Neural progenitor cell (in vitro differentiated cells): ENCODE results near the gene PPAN. TPM values are rescaled to one million over a fixed set of nuclear protein-coding genes. Genes with fewer than 3 reads are reported as not detected.

Experiments used
- DNase-seq: peaks from one replicate; pipeline ENCODE4 v3.0.0-alpha.2; 2016; ENCODE audit warnings: low spot score
- H2AFZ ChIP-seq: fragments of 200-600 bp; sonication (generic); replicated peaks from 2 replicates; pipeline ENCODE4 v1.6.1; 2016; ENCODE audit warnings: antibody characterized with exemption
- H3F3A ChIP-seq: fragments of 200-600 bp; sonication (generic); 2 replicates; pipeline ENCODE4 v1.6.1; 2016; ENCODE audit warnings: antibody characterized with exemption, low read depth
- H3K27ac ChIP-seq: fragments of 200-600 bp; sonication (generic); 2 replicates; pipeline ENCODE4 v1.5.1; 2016; ENCODE audit warnings: mild to moderate bottlenecking
- H3K27me3 ChIP-seq: fragments of 200-600 bp; sonication (generic); 2 replicates; pipeline ENCODE4 v1.6.1; 2016; ENCODE audit warnings: mild to moderate bottlenecking, moderate library complexity
- H3K36me3 ChIP-seq: fragments of 200-600 bp; sonication (generic); 2 replicates; pipeline ENCODE4 v1.5.1; 2016
- H3K4me1 ChIP-seq: fragments of 200-600 bp; sonication (generic); 2 replicates; pipeline ENCODE4 v1.6.1; 2016; ENCODE audit warnings: mixed run types
- H3K4me2 ChIP-seq: fragments of 200-600 bp; sonication (generic); 2 replicates; pipeline ENCODE4 v1.6.1; 2016
- H3K4me3 ChIP-seq: fragments of 200-600 bp; sonication (generic); 2 replicates; pipeline ENCODE4 v1.5.1; 2016
- H3K79me2 ChIP-seq: fragments of 200-600 bp; sonication (generic); 2 replicates; pipeline ENCODE4 v1.6.1; 2016; ENCODE audit warnings: low read depth
- H3K9ac ChIP-seq: fragments of 200-600 bp; sonication (generic); 2 replicates; pipeline ENCODE4 v1.6.1; 2016
- H3K9me3 ChIP-seq: fragments of 200-600 bp; sonication (generic); 2 replicates; pipeline ENCODE4 v1.5.1; 2016; ENCODE audit warnings: low read depth
- H4K20me1 ChIP-seq: fragments of 200-600 bp; sonication (generic); 2 replicates; pipeline ENCODE4 v1.6.1; 2016; ENCODE audit warnings: low read depth
- H3K27ac Mint-ChIP-seq: 3 replicates; pipeline ENCODE4 v1.8.0; 2021; ENCODE audit warnings: mixed read lengths
- H3K27me3 Mint-ChIP-seq: 2 replicates; pipeline ENCODE4 v1.8.0; 2022; ENCODE audit warnings: low read depth, mild to moderate bottlenecking, inconsistent platforms, moderate library complexity, mixed read lengths; ENCODE audit not compliant: insufficient read depth
- H3K36me3 Mint-ChIP-seq: 3 replicates; pipeline ENCODE4 v1.8.0; 2021; ENCODE audit warnings: mixed read lengths
- H3K4me1 Mint-ChIP-seq: 3 replicates; pipeline ENCODE4 v1.8.0; 2021; ENCODE audit warnings: mixed read lengths
- H3K4me3 Mint-ChIP-seq: 3 replicates; pipeline ENCODE4 v1.8.0; 2021; ENCODE audit warnings: mild to moderate bottlenecking, moderate library complexity, mixed read lengths
- H3K9me3 Mint-ChIP-seq: 3 replicates; pipeline ENCODE4 v1.8.0; 2020; ENCODE audit warnings: mixed read lengths
- EZH2 ChIP-seq: fragments of 200-600 bp; sonication (generic); IDR thresholded peaks from 2 replicates; pipeline ENCODE4 v1.6.1; 2017; ENCODE audit warnings: antibody characterized with exemption, mild to moderate bottlenecking, moderate library complexity
- EZH2phosphoT487 ChIP-seq: fragments of 200-600 bp; sonication (generic); IDR thresholded peaks from 2 replicates; pipeline ENCODE4 v1.6.1; 2017; ENCODE audit warnings: antibody characterized with exemption
- total RNA-seq: library from RNA; depleted of rRNA; stranded (reverse); fragments of >200 nt; gene quantifications from 2 replicates; pipeline ENCODE4 v1.2.3, GENCODE V29; 2015; ENCODE audit warnings: low replicate concordance
- TF ChIP-seq, protein P1 (sequence below): fragments of 200-600 bp; sonication (generic); IDR thresholded peaks from 2 replicates; pipeline ENCODE4 v1.5.1; 2017; ENCODE audit warnings: antibody characterized with exemption, mild to moderate bottlenecking

PPAN gene
- total RNA-seq, 1 donor from 2014 or later: 6.6 TPM

DNA sequence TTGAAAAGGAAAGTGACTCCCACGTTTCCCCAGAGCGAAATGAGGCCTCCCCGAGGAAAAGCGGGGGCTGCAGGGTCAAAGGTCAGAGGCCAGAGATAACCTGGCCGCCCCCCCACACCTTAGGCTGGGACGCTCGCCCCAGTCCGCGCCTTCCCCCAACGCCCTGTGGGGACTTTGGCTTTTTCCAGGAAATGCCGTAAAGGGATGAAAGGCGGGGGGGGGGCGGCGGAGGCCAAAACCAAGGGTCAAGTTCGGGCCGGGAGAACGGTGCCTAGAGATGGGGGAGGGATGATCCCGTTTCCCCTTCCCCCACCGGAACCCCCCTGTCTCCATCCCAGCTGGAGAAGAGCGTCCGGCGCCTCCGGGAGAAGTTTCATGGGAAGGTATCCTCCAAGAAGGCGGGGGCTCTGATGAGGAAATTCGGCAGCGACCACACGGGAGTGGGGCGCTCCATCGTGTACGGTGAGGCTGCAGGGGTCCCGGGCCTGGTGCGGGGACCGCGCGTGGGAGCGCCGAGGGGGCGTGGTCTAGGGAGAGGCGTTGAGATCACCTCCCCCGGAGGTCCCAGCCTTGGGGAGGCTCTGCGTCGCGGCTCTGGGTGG lies 19.5 kb upstream of the PPAN start:
- Mint-ChIP-seq H3K4me1 (no peaks in the 10 kb centered on the region), H3K36me3 (no peaks in the 10 kb centered on the region), H3K27me3 (peaks cover 31% of the 10 kb centered on the region), H3K9me3 (peaks cover 4% of the 10 kb centered on the region), H3K27ac (no peak overlapping the region), H3K4me3 (peak overlapping the region; percentile 52)
- H3K27me3 ChIP-seq: peaks cover 57% of the 10 kb centered on the region
- H3F3A ChIP-seq: no peaks in the 10 kb centered on the region
- H3K9ac ChIP-seq: no peak overlapping the region
- peak; percentile 33 for DNase-seq
- H4K20me1 ChIP-seq: no peaks in the 10 kb centered on the region
- H3K4me3 ChIP-seq: peak overlapping the region; percentile 72
- peak overlapping the region; percentile 95 for H2AFZ ChIP-seq
- no peaks in the 10 kb centered on the region for H3K79me2 ChIP-seq
- peaks cover 6% of the 10 kb centered on the region for H3K4me1 ChIP-seq
- peak overlapping the region; percentile 93 for H3K4me2 ChIP-seq
- H3K27ac ChIP-seq: no peak overlapping the region
- no peaks in the 10 kb centered on the region for H3K36me3 ChIP-seq
- no peaks in the 10 kb centered on the region for H3K9me3 ChIP-seq
- TF ChIP-seq, protein P1, sequence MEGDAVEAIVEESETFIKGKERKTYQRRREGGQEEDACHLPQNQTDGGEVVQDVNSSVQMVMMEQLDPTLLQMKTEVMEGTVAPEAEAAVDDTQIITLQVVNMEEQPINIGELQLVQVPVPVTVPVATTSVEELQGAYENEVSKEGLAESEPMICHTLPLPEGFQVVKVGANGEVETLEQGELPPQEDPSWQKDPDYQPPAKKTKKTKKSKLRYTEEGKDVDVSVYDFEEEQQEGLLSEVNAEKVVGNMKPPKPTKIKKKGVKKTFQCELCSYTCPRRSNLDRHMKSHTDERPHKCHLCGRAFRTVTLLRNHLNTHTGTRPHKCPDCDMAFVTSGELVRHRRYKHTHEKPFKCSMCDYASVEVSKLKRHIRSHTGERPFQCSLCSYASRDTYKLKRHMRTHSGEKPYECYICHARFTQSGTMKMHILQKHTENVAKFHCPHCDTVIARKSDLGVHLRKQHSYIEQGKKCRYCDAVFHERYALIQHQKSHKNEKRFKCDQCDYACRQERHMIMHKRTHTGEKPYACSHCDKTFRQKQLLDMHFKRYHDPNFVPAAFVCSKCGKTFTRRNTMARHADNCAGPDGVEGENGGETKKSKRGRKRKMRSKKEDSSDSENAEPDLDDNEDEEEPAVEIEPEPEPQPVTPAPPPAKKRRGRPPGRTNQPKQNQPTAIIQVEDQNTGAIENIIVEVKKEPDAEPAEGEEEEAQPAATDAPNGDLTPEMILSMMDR: no peak
- TF ChIP-seq EZH2phosphoT487 (no peak), EZH2 (peak; percentile 57)

DNA sequence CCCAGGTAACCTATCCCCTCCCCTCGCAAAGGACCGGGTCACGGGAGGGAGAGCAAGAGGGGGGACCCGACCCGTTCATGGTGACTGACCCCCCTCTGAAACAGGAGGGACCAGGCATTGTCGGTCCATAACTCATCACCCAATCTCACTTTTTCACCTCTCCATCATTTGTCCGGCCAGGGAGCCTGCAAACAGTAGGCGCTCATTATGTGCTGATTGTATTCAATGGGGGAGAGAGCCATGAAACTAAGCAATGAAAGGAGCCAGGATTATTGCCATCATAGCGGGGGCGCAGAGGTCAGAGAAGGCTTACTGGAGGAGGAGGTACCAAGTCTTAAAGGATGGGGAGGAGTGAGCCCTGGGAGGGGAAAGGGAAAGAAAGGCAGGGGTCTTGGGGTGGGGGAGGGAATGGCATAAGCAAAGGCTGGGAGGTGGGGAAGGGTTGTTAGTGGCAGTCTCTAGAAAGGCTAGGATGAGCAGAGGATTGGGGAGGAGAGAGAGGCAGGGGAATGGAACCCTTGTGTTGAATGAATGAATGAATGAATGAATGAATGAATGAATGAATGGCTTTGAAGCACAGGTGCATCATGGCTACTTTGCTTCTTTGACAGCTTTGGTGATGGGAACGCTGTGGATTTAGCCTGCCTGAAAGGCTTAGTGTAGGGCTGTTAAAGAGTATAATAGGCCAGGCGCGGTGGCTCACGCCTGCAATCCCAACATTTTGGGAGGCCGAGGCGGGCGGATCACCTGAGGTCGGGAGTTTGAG lies 18.7 kb upstream of the PPAN start:
- Histone ChIP-seq H3K27ac (no peak overlapping the region), H3K36me3 (no peaks in the 10 kb centered on the region), H3K9ac (no peak overlapping the region), H3K79me2 (no peaks in the 10 kb centered on the region), H3K4me3 (peak overlapping the region; percentile 72), H3K4me2 (peak overlapping the region; percentile 93), H3K9me3 (no peaks in the 10 kb centered on the region), H3K27me3 (peaks cover 54% of the 10 kb centered on the region), H4K20me1 (no peaks in the 10 kb centered on the region), H2AFZ (no peak overlapping the region), H3K4me1 (peaks cover 6% of the 10 kb centered on the region), H3F3A (no peaks in the 10 kb centered on the region)
- Mint-ChIP-seq H3K4me3 (peak overlapping the region; percentile 66), H3K36me3 (no peaks in the 10 kb centered on the region), H3K9me3 (peaks cover 4% of the 10 kb centered on the region), H3K4me1 (no peaks in the 10 kb centered on the region), H3K27ac (no peak overlapping the region), H3K27me3 (peaks cover 35% of the 10 kb centered on the region)
- no peak for DNase-seq
- TF ChIP-seq, protein P1: no peak
- TF ChIP-seq EZH2 (no peak), EZH2phosphoT487 (no peak)

DNA sequence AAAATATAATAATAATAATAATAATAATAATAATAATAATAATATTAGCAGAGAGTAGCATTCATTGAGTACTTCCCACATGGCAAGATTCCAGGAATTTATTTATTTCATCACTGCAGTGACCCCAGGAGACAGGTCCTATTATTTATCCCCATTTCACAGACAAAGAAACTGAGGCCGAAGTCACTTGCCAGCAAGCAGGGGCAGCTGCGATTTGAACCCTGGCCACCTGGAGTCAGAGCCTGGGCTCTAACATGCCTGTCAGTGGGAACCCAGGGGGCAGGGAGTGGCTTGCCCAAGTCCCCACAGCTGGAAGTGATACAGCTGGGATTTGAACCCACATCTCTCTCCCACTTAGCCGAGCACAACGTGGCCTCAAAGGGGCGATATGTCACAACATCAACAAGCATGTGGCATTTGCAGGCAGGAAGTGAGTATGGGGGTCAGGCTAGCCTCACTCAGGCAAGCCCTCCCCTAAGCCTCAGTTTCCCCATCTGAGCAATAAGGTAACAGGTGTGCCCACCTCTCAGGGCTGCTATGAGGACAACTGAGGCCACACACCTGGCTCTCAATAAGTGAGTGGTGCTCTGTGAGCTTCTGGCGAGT lies 17.1 kb upstream of the PPAN start:
- Mint-ChIP-seq H3K4me1 (no peaks in the 10 kb centered on the region), H3K27ac (no peak overlapping the region), H3K4me3 (no peak overlapping the region), H3K9me3 (peaks cover 6% of the 10 kb centered on the region), H3K36me3 (no peaks in the 10 kb centered on the region), H3K27me3 (peaks cover 30% of the 10 kb centered on the region)
- Histone ChIP-seq H4K20me1 (no peaks in the 10 kb centered on the region), H3K9me3 (no peaks in the 10 kb centered on the region), H3K4me1 (peaks cover 6% of the 10 kb centered on the region), H3K9ac (no peak overlapping the region), H3F3A (no peaks in the 10 kb centered on the region), H3K27ac (no peak overlapping the region), H3K4me3 (no peak overlapping the region), H3K27me3 (peaks cover 38% of the 10 kb centered on the region), H2AFZ (no peak overlapping the region), H3K36me3 (no peaks in the 10 kb centered on the region), H3K4me2 (no peak overlapping the region), H3K79me2 (no peaks in the 10 kb centered on the region)
- TF ChIP-seq, protein P1: no peak
- TF ChIP-seq EZH2 (no peak), EZH2phosphoT487 (no peak)
- no peak for DNase-seq
